Muscle layer of duodenum (tissue), 2 donors: ENCODE data around the gene RAD23B.

ENCODE experiments used
- H3K27ac ChIP-seq: one replicate; pipeline ENCODE4 v1.7.0; 2013; ENCODE audit warnings: mild to moderate bottlenecking, low read length
- H3K27me3 ChIP-seq: one replicate; pipeline ENCODE4 v1.7.0; 2013; ENCODE audit warnings: low read depth, mild to moderate bottlenecking, control low read depth, low read length
- H3K36me3 ChIP-seq, 2 donors: one replicate each; pipeline ENCODE4 v1.7.0; 2013; ENCODE audit warnings: low read length in 2 of 2, control low read depth in 1 of 2, mild to moderate bottlenecking in 1 of 2; ENCODE audit not compliant: insufficient read depth in 2 of 2, control insufficient read depth in 1 of 2
- H3K4me1 ChIP-seq, 2 donors: one replicate each; pipeline ENCODE4 v1.7.0; 2013; ENCODE audit warnings: low read length in 2 of 2, mild to moderate bottlenecking in 2 of 2, control low read depth in 1 of 2, moderate library complexity in 1 of 2; ENCODE audit not compliant: insufficient read depth in 2 of 2, control insufficient read depth in 1 of 2
- H3K4me3 ChIP-seq, 2 donors: one replicate each; pipeline ENCODE4 v1.7.0; 2013; ENCODE audit warnings: low read length in 2 of 2, low read depth in 1 of 2, mild to moderate bottlenecking in 1 of 2
- H3K9me3 ChIP-seq, 2 donors: one replicate each; pipeline ENCODE4 v1.7.0; 2013; ENCODE audit warnings: low read length in 2 of 2, control low read depth in 1 of 2, mild to moderate bottlenecking in 1 of 2; ENCODE audit not compliant: control insufficient read depth in 1 of 2
- donor health status: healthy.

The RAD23B gene

DNA sequence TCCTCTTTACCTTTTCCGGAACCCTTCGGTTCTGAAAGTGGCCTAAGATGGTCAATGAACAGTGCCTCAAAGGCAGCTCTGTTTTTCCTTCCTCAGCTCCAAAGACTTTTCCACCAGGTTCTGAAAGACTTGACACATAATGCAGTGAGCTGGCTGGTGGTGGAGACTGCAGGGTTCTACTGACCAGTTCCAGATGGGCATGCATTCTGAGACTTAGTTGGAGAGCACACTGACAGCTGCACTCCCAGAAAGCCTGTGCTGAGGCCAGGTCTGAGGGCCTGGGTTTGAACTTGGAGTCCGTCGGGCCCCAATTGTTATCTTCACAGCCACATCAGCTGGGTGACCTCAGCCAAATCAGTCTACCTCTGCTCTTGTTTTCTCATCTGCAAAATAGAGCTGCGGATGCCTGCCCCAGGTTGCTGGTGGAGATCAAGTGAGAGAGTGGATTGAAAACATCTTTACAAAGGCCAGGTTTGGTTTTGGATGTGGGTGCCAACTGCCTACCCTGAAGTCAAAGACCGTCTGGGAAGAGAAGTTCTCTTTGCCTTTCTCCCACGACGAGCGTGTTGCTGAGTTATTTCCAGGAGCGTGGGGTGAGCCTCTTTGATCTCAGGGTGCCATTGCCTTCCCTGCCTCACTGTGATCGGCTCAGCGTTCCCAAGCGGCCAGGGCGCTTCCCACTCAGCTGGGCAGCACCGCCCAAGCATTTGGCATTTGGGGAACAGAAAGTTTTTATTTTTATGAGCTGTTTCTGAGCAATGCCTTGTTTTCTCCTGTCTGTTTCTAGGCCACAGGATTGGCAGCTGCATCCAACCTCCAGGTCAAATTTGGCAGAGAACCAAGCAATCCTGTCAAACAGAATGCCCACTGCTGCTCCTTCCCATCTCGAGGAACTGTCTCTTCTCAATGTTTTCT lies 54.9 kb downstream of the RAD23B start:
- H3K4me1 ChIP-seq: peaks cover 0 to 4% of the 10 kb centered on the region in 2 donors
- H3K36me3 ChIP-seq: peaks cover 17% of the 10 kb centered on the region in 2 donors
- H3K27me3 ChIP-seq: no peaks in the 10 kb centered on the region
- H3K9me3 ChIP-seq: no peaks in the 10 kb centered on the region
- no peak overlapping the region for H3K4me3 ChIP-seq
- H3K27ac ChIP-seq: no peak overlapping the region

GRCh38 chr9:107338911-107339659 lies 56.0 kb downstream of the RAD23B start:
- Histone ChIP-seq H3K27me3 (no peaks in the 10 kb centered on the region), H3K27ac (no peak overlapping the region), H3K36me3 (peaks cover 6 to 7% of the 10 kb centered on the region in 2 donors), H3K4me3 (no peak overlapping the region), H3K4me1 (peaks cover 0 to 4% of the 10 kb centered on the region in 2 donors), H3K9me3 (no peaks in the 10 kb centered on the region)

- H3K9me3 ChIP-seq: no peaks in the 10 kb centered on the region
- H3K27me3 ChIP-seq: no peaks in the 10 kb centered on the region
- H3K27ac ChIP-seq: no peak overlapping the region
- H3K4me1 ChIP-seq: peaks cover 0 to 4% of the 10 kb centered on the region in 2 donors
- H3K36me3 ChIP-seq: no peaks in the 10 kb centered on the region
- H3K4me3 ChIP-seq: no peak overlapping the region
Measured at GRCh38 chr9:107340920-107341632, 58.0 kb downstream of the RAD23B start.

- no peak overlapping the region for H3K4me3 ChIP-seq
- H3K27ac ChIP-seq: no peak overlapping the region
- H3K27me3 ChIP-seq: no peaks in the 10 kb centered on the region
- no peaks in the 10 kb centered on the region for H3K36me3 ChIP-seq
- no peaks in the 10 kb centered on the region for H3K9me3 ChIP-seq
- H3K4me1 ChIP-seq: peaks cover 0 to 4% of the 10 kb centered on the region in 2 donors
Measured at GRCh38 chr9:107342476-107343161, 59.5 kb downstream of the RAD23B start.

DNA sequence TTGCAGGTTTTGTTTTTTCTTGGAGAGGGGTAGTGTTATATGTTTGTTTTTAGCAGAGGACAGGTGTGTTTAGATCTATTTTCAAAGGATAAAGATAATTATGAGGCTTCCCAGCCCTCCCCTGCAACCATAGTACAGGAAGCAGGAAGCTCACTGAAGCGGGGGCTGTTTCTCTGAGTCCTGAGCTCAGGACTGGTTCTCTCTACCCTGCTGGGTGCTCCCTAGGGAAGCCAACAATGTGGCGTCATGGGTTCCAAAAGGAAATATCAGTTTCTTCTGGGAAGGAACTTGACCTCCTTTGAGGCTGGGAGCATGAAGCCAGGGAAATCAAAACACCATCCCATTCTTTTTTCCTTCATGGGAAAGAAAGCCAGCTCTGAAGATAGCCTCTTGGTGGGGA lies 62.2 kb downstream of the RAD23B start:
- H3K27ac ChIP-seq: no peak overlapping the region
- no peaks in the 10 kb centered on the region for H3K27me3 ChIP-seq
- no peak overlapping the region for H3K4me3 ChIP-seq
- H3K4me1 ChIP-seq: no peaks in the 10 kb centered on the region
- H3K9me3 ChIP-seq: no peaks in the 10 kb centered on the region
- H3K36me3 ChIP-seq: no peaks in the 10 kb centered on the region

- H3K4me3 ChIP-seq: no peak overlapping the region
- H3K36me3 ChIP-seq: no peaks in the 10 kb centered on the region
- no peaks in the 10 kb centered on the region for H3K4me1 ChIP-seq
- no peaks in the 10 kb centered on the region for H3K27me3 ChIP-seq
- H3K27ac ChIP-seq: no peak overlapping the region
- no peaks in the 10 kb centered on the region for H3K9me3 ChIP-seq
Measured at GRCh38 chr9:107348836-107349235, 65.8 kb downstream of the RAD23B start.

DNA sequence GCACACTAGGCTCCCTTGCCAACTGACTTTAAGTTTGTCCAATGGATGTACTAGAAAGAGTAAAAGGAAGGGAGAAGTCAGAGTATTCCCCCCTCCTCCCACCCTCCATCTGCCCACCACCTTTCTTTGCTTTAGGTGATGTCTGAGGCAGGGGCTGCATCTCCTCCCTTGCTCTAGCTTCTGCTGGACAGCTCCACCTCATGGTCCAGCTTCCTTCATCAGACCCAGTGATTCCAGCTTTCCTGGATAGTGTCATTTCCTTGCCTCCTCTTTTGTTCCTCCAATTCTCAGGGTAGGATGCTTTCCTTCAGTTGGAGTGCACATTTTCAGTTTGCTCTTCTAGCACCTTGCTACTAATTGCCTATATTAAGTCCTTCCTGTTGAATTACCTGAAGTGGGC lies 67.4 kb downstream of the RAD23B start:
- H3K4me1 ChIP-seq: no peaks in the 10 kb centered on the region
- no peaks in the 10 kb centered on the region for H3K36me3 ChIP-seq
- no peak overlapping the region for H3K27ac ChIP-seq

DNA sequence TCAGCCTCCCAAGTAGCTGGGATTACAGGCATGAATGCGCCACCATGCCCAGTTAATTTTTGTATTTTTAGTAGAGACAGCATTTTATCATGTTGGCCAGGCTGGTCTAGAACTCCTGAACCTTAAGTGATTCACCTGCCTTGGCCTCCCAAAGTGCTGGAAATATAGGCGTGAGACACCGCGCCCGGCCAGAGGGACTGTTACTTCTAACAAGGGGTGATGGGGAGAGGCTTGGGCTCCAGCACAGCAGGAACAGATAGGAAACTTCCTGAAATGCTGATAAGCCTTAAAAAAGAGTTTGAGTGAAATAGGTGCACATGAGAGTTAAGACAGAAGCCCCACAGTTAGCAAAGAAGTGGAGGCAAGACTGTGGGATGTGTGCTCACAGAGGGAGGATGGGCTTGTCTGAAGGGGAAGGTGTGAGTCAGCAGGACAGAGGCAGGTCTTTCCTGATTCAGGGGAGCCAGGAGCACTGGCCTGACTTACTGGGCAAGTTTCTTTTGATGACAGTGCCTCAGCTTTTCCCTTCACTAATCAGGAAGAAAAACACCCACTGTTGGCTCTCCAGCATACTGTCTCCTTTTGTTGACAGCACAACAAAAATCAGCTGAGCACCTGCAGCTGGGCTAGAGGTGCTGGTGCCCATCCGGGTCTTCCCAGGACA lies 68.4 kb downstream of the RAD23B start:
- Histone ChIP-seq H3K4me3 (no peak overlapping the region), H3K27me3 (no peaks in the 10 kb centered on the region), H3K36me3 (no peaks in the 10 kb centered on the region), H3K4me1 (no peaks in the 10 kb centered on the region), H3K9me3 (peaks cover 0 to 3% of the 10 kb centered on the region in 2 donors), H3K27ac (no peak overlapping the region)

More for the DNA sequence above, 67.4 kb downstream of the RAD23B start:
- Histone ChIP-seq H3K27me3 (no peaks in the 10 kb centered on the region), H3K9me3 (peaks cover 0 to 3% of the 10 kb centered on the region in 2 donors), H3K4me3 (no peak overlapping the region)

GRCh38 chr9:107355394-107355793 lies 72.3 kb downstream of the RAD23B start:
- peaks cover 0 to 3% of the 10 kb centered on the region in 2 donors for H3K9me3 ChIP-seq
- no peak overlapping the region for H3K27ac ChIP-seq
- no peak overlapping the region for H3K4me3 ChIP-seq
- no peaks in the 10 kb centered on the region for H3K27me3 ChIP-seq
- no peaks in the 10 kb centered on the region for H3K36me3 ChIP-seq
- H3K4me1 ChIP-seq: no peaks in the 10 kb centered on the region

- Histone ChIP-seq H3K4me3 (no peak overlapping the region), H3K27ac (no peak overlapping the region), H3K27me3 (no peaks in the 10 kb centered on the region), H3K4me1 (no peaks in the 10 kb centered on the region), H3K9me3 (peaks cover 0 to 2% of the 10 kb centered on the region in 2 donors), H3K36me3 (no peaks in the 10 kb centered on the region)
Measured at GRCh38 chr9:107358986-107359385, 75.9 kb downstream of the RAD23B start.
